GM23248 (cell line): ENCODE data around the gene C22orf15. TPM values are rescaled to one million over a fixed set of nuclear protein-coding genes. Genes with fewer than 3 reads are reported as not detected.

ENCODE experiments used
- DNase-seq: peaks from one replicate; pipeline ENCODE4 v3.0.0-alpha.2; 2015
- H2AFZ ChIP-seq: fragments of 200-600 bp; sonication (generic); 2 replicates; pipeline ENCODE4 v1.6.1; 2016; ENCODE audit warnings: antibody characterized with exemption
- H3F3A ChIP-seq: fragments of 200-600 bp; sonication (generic); 2 replicates; pipeline ENCODE4 v1.6.1; 2016; ENCODE audit warnings: mild to moderate bottlenecking, antibody characterized with exemption, mixed run types; ENCODE audit not compliant: insufficient read depth
- H3K27ac ChIP-seq: fragments of 200-600 bp; sonication (generic); 2 replicates; pipeline ENCODE4 v1.5.1; 2016; ENCODE audit warnings: mild to moderate bottlenecking
- H3K27me3 ChIP-seq: fragments of 200-600 bp; sonication (generic); replicated peaks from 2 replicates; pipeline ENCODE4 v1.6.1; 2016; ENCODE audit warnings: mild to moderate bottlenecking; ENCODE audit not compliant: insufficient read depth
- H3K36me3 ChIP-seq: fragments of 200-600 bp; sonication (generic); 2 replicates; pipeline ENCODE4 v1.6.1; 2016; ENCODE audit warnings: low read depth, mild to moderate bottlenecking
- H3K4me1 ChIP-seq: fragments of 200-600 bp; sonication (generic); 2 replicates; pipeline ENCODE4 v1.6.1; 2016; ENCODE audit warnings: mild to moderate bottlenecking; ENCODE audit not compliant: insufficient read depth
- H3K4me2 ChIP-seq: fragments of 200-600 bp; sonication (generic); one replicate; pipeline ENCODE4 v1.6.1; 2016; ENCODE audit warnings: mild to moderate bottlenecking; ENCODE audit not compliant: unreplicated experiment
- H3K4me3 ChIP-seq: fragments of 200-600 bp; sonication (generic); 2 replicates; pipeline ENCODE4 v1.5.1; 2016; ENCODE audit warnings: mild to moderate bottlenecking
- H3K79me2 ChIP-seq: fragments of 200-600 bp; sonication (generic); 2 replicates; pipeline ENCODE4 v1.6.1; 2016; ENCODE audit warnings: mild to moderate bottlenecking; ENCODE audit not compliant: insufficient read depth
- H3K9ac ChIP-seq: fragments of 200-600 bp; sonication (generic); 2 replicates; pipeline ENCODE4 v1.6.1; 2016; ENCODE audit warnings: mild to moderate bottlenecking
- H3K9me2 ChIP-seq: fragments of 200-600 bp; sonication (generic); 2 replicates; pipeline ENCODE4 v1.6.1; 2016; ENCODE audit warnings: mixed run types, mild to moderate bottlenecking, moderate library complexity; ENCODE audit not compliant: insufficient read depth
- H3K9me3 ChIP-seq: fragments of 200-600 bp; sonication (generic); one replicate; pipeline ENCODE4 v1.6.1; 2017; ENCODE audit warnings: low read depth
- H4K20me1 ChIP-seq: fragments of 200-600 bp; sonication (generic); 2 replicates; pipeline ENCODE4 v1.6.0; 2016; ENCODE audit not compliant: insufficient read depth
- EZH2 ChIP-seq: fragments of 200-600 bp; sonication (generic); IDR thresholded peaks from 2 replicates; pipeline ENCODE4 v1.6.1; 2018; ENCODE audit warnings: antibody characterized with exemption, mild to moderate bottlenecking; ENCODE audit not compliant: insufficient read depth, poor library complexity, severe bottlenecking
- EZH2phosphoT487 ChIP-seq: fragments of 200-600 bp; sonication (generic); IDR thresholded peaks from 2 replicates; pipeline ENCODE4 v1.6.1; 2018; ENCODE audit warnings: antibody characterized with exemption, moderate library complexity, mild to moderate bottlenecking, low read depth; ENCODE audit not compliant: insufficient read depth
- WGBS, 2 experiments: methylation state at CpG; one replicate each; pipeline ENCODE4 v1.1.6; 2015 to 2017; ENCODE audit warnings: low lambda C conversion rate in 2 of 2, low coverage in 1 of 2; ENCODE audit errors: missing lambda C conversion rate in 2 of 2; 5-methylcytosine and 5-hydroxymethylcytosine counted together
- in situ Hi-C: fragments of 300-500 bp; cut with MboI; formaldehyde crosslinking; loops from 2 replicates; pipeline ENCODE4 v1.15.0; 2020
- polyA plus RNA-seq: library from polyadenylated mRNA; unstranded; fragments of >200 nt; fragmentation: Nextera tagmentation; extraction: Ambion mirVana; gene quantifications from 2 replicates; pipeline ENCODE4 v1.2.1, GENCODE V29; 2016
- total RNA-seq: library from RNA; depleted of rRNA; stranded (reverse); fragments of >200 nt; shearing (Covaris generic); gene quantifications from 2 replicates; pipeline ENCODE4 v1.2.3, GENCODE V29; 2014; rRNA removed

The C22orf15 gene
- total and polyA plus RNA-seq, 2 experiments from 2014 or later = 0.41 TPM; not detected in 1

GRCh38 chr22:23806837-23807236, 44.0 kb downstream of the C22orf15 start:
- H3K27me3 ChIP-seq = no peaks in the 10 kb centered on the region
- H3F3A ChIP-seq = no peaks in the 10 kb centered on the region
- H3K4me3 ChIP-seq = no peak overlapping the region
- H3K36me3 ChIP-seq = peaks cover 18% of the 10 kb centered on the region
- H3K9me2 ChIP-seq = no peaks in the 10 kb centered on the region
- no peaks in the 10 kb centered on the region for H3K79me2 ChIP-seq
- H3K9ac ChIP-seq = no peak overlapping the region
- no peaks in the 10 kb centered on the region for H4K20me1 ChIP-seq
- 83 to 85% methylated on average over 1 of the region's 1 CpG for WGBS, 2 experiments
- H3K4me2 ChIP-seq = no peak overlapping the region
- no peak overlapping the region for H2AFZ ChIP-seq
- TF ChIP-seq EZH2 = no peak
- TF ChIP-seq EZH2phosphoT487 = no peak
- H3K9me3 ChIP-seq = no peaks in the 10 kb centered on the region
- no peak overlapping the region for H3K27ac ChIP-seq
- DNase-seq = no peak
- in situ Hi-C loops = no loop called here
- no peaks in the 10 kb centered on the region for H3K4me1 ChIP-seq

GRCh38 chr22:23812378-23812777, 49.6 kb downstream of the C22orf15 start:
- no peak overlapping the region for H3K4me2 ChIP-seq
- H2AFZ ChIP-seq = no peak overlapping the region
- no peak for DNase-seq
- TF ChIP-seq EZH2phosphoT487 (no peak), EZH2 (no peak)
- no peaks in the 10 kb centered on the region for H3F3A ChIP-seq
- no peaks in the 10 kb centered on the region for H3K9me2 ChIP-seq
- in situ Hi-C loops = no loop called here
- H3K79me2 ChIP-seq = no peaks in the 10 kb centered on the region
- peaks cover 6% of the 10 kb centered on the region; the same call in 1 of the 2 replicates for H3K4me1 ChIP-seq
- WGBS, 2 experiments = 98 to 99% methylated on average over 4 of the region's 4 CpGs
- H3K9ac ChIP-seq = no peak overlapping the region
- no peak overlapping the region for H3K27ac ChIP-seq
- H4K20me1 ChIP-seq = no peaks in the 10 kb centered on the region
- no peaks in the 10 kb centered on the region for H3K9me3 ChIP-seq
- H3K36me3 ChIP-seq = peaks cover 16% of the 10 kb centered on the region
- no peak overlapping the region for H3K4me3 ChIP-seq
- no peaks in the 10 kb centered on the region for H3K27me3 ChIP-seq

Other genes starting within 250 kb of the C22orf15 start
- gene IGLL1, start 182.7 kb upstream of the C22orf15 start, total RNA-seq = not detected in 2 replicates
- gene IGLL1, start 182.7 kb upstream of the C22orf15 start, polyA plus RNA-seq = not detected in 2 replicates
- not detected in 2 replicates for gene DRICH1, start 130.7 kb upstream of the C22orf15 start, total RNA-seq
- gene DRICH1, start 130.7 kb upstream of the C22orf15 start, polyA plus RNA-seq = not detected in 2 replicates
- gene RGL4, start 72.0 kb upstream of the C22orf15 start, total RNA-seq = not detected in 2 replicates
- 0.06 and 0.49 TPM in 2 replicates for gene RGL4, start 72.0 kb upstream of the C22orf15 start, polyA plus RNA-seq
- 2.5 and 3.3 TPM in 2 replicates for gene ZNF70, start 11.9 kb upstream of the C22orf15 start, total RNA-seq
- 1.0 and 1.2 TPM in 2 replicates for gene ZNF70, start 11.9 kb upstream of the C22orf15 start, polyA plus RNA-seq
- not detected in 2 replicates for gene VPREB3, start 8.6 kb upstream of the C22orf15 start, total RNA-seq
- not detected in 2 replicates for gene VPREB3, start 8.6 kb upstream of the C22orf15 start, polyA plus RNA-seq
- gene CHCHD10, start 5.0 kb downstream of the C22orf15 start, total RNA-seq = 1.6 TPM in 1 of 2 replicates, not detected in the other
- gene CHCHD10, start 5.0 kb downstream of the C22orf15 start, polyA plus RNA-seq = 20.3 and 22.3 TPM in 2 replicates
- gene MMP11, start 9.9 kb downstream of the C22orf15 start, total RNA-seq = 2.9 and 18.2 TPM in 2 replicates
- 1.3 and 2.5 TPM in 2 replicates for gene MMP11, start 9.9 kb downstream of the C22orf15 start, polyA plus RNA-seq
- 34.9 and 63.9 TPM in 2 replicates for gene SMARCB1, start 24.0 kb downstream of the C22orf15 start, total RNA-seq
- gene SMARCB1, start 24.0 kb downstream of the C22orf15 start, polyA plus RNA-seq = 85.2 and 85.4 TPM in 2 replicates
- 1.2 and 2.3 TPM in 2 replicates for gene DERL3, start 76.0 kb downstream of the C22orf15 start, total RNA-seq
- 0.73 and 0.76 TPM in 2 replicates for gene DERL3, start 76.0 kb downstream of the C22orf15 start, polyA plus RNA-seq
- 8.5 and 16.6 TPM in 2 replicates for gene SLC2A11, start 94.9 kb downstream of the C22orf15 start, total RNA-seq
- 5.7 and 6.1 TPM in 2 replicates for gene SLC2A11, start 94.9 kb downstream of the C22orf15 start, polyA plus RNA-seq
- gene MIF, start 131.4 kb downstream of the C22orf15 start, total RNA-seq = 262 and 335 TPM in 2 replicates
- gene MIF, start 131.4 kb downstream of the C22orf15 start, polyA plus RNA-seq = 2,233 and 2,246 TPM in 2 replicates
- gene GSTT2B, start 198.2 kb downstream of the C22orf15 start, total RNA-seq = 5.3 and 8.7 TPM in 2 replicates
- gene GSTT2B, start 198.2 kb downstream of the C22orf15 start, polyA plus RNA-seq = 13.7 and 15.6 TPM in 2 replicates
- not detected in 2 replicates for gene DDTL, start 203.9 kb downstream of the C22orf15 start, total RNA-seq
- 1.3 and 2.4 TPM in 2 replicates for gene DDTL, start 203.9 kb downstream of the C22orf15 start, polyA plus RNA-seq
- gene DDT, start 211.5 kb downstream of the C22orf15 start, total RNA-seq = 80.8 and 96.1 TPM in 2 replicates
- 163 and 164 TPM in 2 replicates for gene DDT, start 211.5 kb downstream of the C22orf15 start, polyA plus RNA-seq
- gene GSTT2, start 217.1 kb downstream of the C22orf15 start, total RNA-seq = 0.65 and 2.1 TPM in 2 replicates
- gene GSTT2, start 217.1 kb downstream of the C22orf15 start, polyA plus RNA-seq = 1.2 and 1.4 TPM in 2 replicates
- gene GSTT4, start 242.5 kb downstream of the C22orf15 start, total RNA-seq = not detected in 2 replicates
- gene GSTT4, start 242.5 kb downstream of the C22orf15 start, polyA plus RNA-seq = not detected in 2 replicates
- gene CABIN1, start 248.3 kb downstream of the C22orf15 start, total RNA-seq = 21.5 and 28.7 TPM in 2 replicates
- gene CABIN1, start 248.3 kb downstream of the C22orf15 start, polyA plus RNA-seq = 10.6 and 14.3 TPM in 2 replicates